ENCODE data around the gene RPE.
A peak's percentile ranks its signal among the peaks of the same experiment; 100 is the strongest.

RPE gene

GRCh38 chr2:210002158-210003157 lies at the start of gene RPE:
TSS of gene RPE (plus strand) at chr2:210002638. CDS start at chr2:210002662, 24 bp downstream.
- DNase-seq: peak; percentile 70

- no peak for DNase-seq
Observed at GRCh38 chr2:209956271-209956670, 46.2 kb upstream of the RPE start.

- no peak for DNase-seq
Observed at GRCh38 chr2:209958016-209958415, 44.4 kb upstream of the RPE start.

- DNase-seq: no peak
Observed at GRCh38 chr2:209960045-209960444, 42.4 kb upstream of the RPE start.

GRCh38 chr2:209960676-209961630 lies 41.5 kb upstream of the RPE start:
- peak; percentile 7 for DNase-seq

- no peak for DNase-seq
Observed at GRCh38 chr2:209965723-209966122, 36.7 kb upstream of the RPE start.

- DNase-seq: no peak
Observed at GRCh38 chr2:209969692-209970091, 32.7 kb upstream of the RPE start.

- DNase-seq: no peak
Observed at GRCh38 chr2:209970271-209970670, 32.2 kb upstream of the RPE start.

GRCh38 chr2:209970711-209971110 lies 31.7 kb upstream of the RPE start:
- no peak for DNase-seq

GRCh38 chr2:209973328-209973727 lies 29.1 kb upstream of the RPE start:
- no peak for DNase-seq

GRCh38 chr2:209974576-209974975 lies 27.9 kb upstream of the RPE start:
- no peak for DNase-seq

- no peak for DNase-seq
Observed at GRCh38 chr2:209976698-209977385, 25.6 kb upstream of the RPE start.

GRCh38 chr2:209977386-209978239 lies 24.8 kb upstream of the RPE start:
- DNase-seq: no peak

GRCh38 chr2:209984291-209984690 lies 18.1 kb upstream of the RPE start:
- DNase-seq: no peak

GRCh38 chr2:209985874-209986273 lies 16.6 kb upstream of the RPE start:
- no peak for DNase-seq

GRCh38 chr2:209986415-209986814 lies 16.0 kb upstream of the RPE start:
- no peak for DNase-seq

GRCh38 chr2:209988010-209988409 lies 14.4 kb upstream of the RPE start:
- no peak for DNase-seq

- DNase-seq: no peak
Observed at GRCh38 chr2:209990838-209991237, 11.6 kb upstream of the RPE start.

GRCh38 chr2:209993968-209994367 lies 8.5 kb upstream of the RPE start:
- DNase-seq: no peak

GRCh38 chr2:209998596-209998995 lies 3.8 kb upstream of the RPE start:
- no peak for DNase-seq

GRCh38 chr2:210000464-210001324 lies 1.7 kb upstream of the RPE start:
- DNase-seq: no peak

Measured in NCI-H226 (cell line).